DMS153 treated with DMSO at 0.1 percent for 48 hours (cell line): ENCODE measurements around the gene KLHL28.

Source experiments
- DNase-seq: peaks from one replicate; lab custom pipeline; 2025; ENCODE audit not compliant: unreplicated experiment; lab: John Stamatoyannopoulos, UW

The KLHL28 gene

GRCh38 chr14:44960646-44961045, 1.1 kb downstream of the KLHL28 start:
- no peak for DNase-seq

GRCh38 chr14:44960146-44960545, 1.6 kb downstream of the KLHL28 start:
- no peak for DNase-seq

- DNase-seq: no peak
Measured at GRCh38 chr14:44959538-44959937, 2.2 kb downstream of the KLHL28 start.

GRCh38 chr14:44956866-44957265, 4.9 kb downstream of the KLHL28 start:
- DNase-seq: no peak

GRCh38 chr14:44955528-44955927, 6.2 kb downstream of the KLHL28 start:
- no peak for DNase-seq

GRCh38 chr14:44954750-44955149, 7.0 kb downstream of the KLHL28 start:
- no peak for DNase-seq

- DNase-seq: no peak
Measured at GRCh38 chr14:44952391-44953110, 9.2 kb downstream of the KLHL28 start.

- no peak for DNase-seq
Measured at GRCh38 chr14:44951051-44951450, 10.7 kb downstream of the KLHL28 start.

GRCh38 chr14:44945264-44945663, 16.5 kb downstream of the KLHL28 start:
- DNase-seq: no peak

GRCh38 chr14:44944107-44944506, 17.6 kb downstream of the KLHL28 start:
- DNase-seq: no peak

- DNase-seq: no peak
Measured at GRCh38 chr14:44942436-44942835, 19.3 kb downstream of the KLHL28 start.

GRCh38 chr14:44941591-44941990, 20.2 kb downstream of the KLHL28 start:
- DNase-seq: no peak

GRCh38 chr14:44940944-44941343, 20.8 kb downstream of the KLHL28 start:
- DNase-seq: no peak

- no peak for DNase-seq
Measured at GRCh38 chr14:44940211-44940610, 21.5 kb downstream of the KLHL28 start.

GRCh38 chr14:44937547-44937946, 24.2 kb downstream of the KLHL28 start:
- no peak for DNase-seq

- no peak for DNase-seq
Measured at GRCh38 chr14:44935155-44935554, 26.6 kb downstream of the KLHL28 start.

GRCh38 chr14:44928793-44929192, 33.0 kb downstream of the KLHL28 start:
- DNase-seq: no peak

GRCh38 chr14:44914849-44915248, 46.9 kb downstream of the KLHL28 start:
- DNase-seq: no peak

GRCh38 chr14:44912041-44912869, 49.5 kb downstream of the KLHL28 start:
- DNase-seq: no peak

GRCh38 chr14:44910821-44911220, 50.9 kb downstream of the KLHL28 start:
- DNase-seq: no peak

GRCh38 chr14:44901696-44902095, 60.1 kb downstream of the KLHL28 start:
- no peak for DNase-seq

GRCh38 chr14:44898551-44898950, 63.2 kb downstream of the KLHL28 start:
- no peak for DNase-seq

- DNase-seq: no peak
Measured at GRCh38 chr14:44897845-44898151, 63.9 kb downstream of the KLHL28 start.
